Caco-2 (cell line): ENCODE measurements around the gene SLCO4A1. TPM values are rescaled to one million over a fixed set of nuclear protein-coding genes. Genes with fewer than 3 reads are reported as not detected.

Experiments
- BruUV-seq: library from RNA; stranded (reverse); fragments of 400-500 nt; replicated peaks from 2 replicates; lab custom pipeline; 2021; lab: Mats Ljungman, UMichigan
- CTCF ChIA-PET: fragments of 300-600 bp; sonication (Branson Sonifier 250); formaldehyde crosslinking; loops from one replicate; lab custom pipeline; 2022; ENCODE audit warnings: antibody characterized with exemption; lab: Charles Lee
- POLR2A ChIA-PET: fragments of 300-600 bp; sonication (Branson Sonifier 250); formaldehyde crosslinking; loops from one replicate; lab custom pipeline; 2022; ENCODE audit warnings: antibody characterized with exemption; lab: Charles Lee
- DNase-seq, 2 experiments: peaks; one replicate each; pipeline versions ENCODE4 v3.0.0 to v3.0.0-alpha.2; 2020 to 2022
- H3K27me3 ChIP-seq: replicated peaks from 2 replicates; pipeline ENCODE4 v1.6.0; 2011; ENCODE audit warnings: low read length; ENCODE audit not compliant: control insufficient read depth, insufficient read depth
- H3K36me3 ChIP-seq: 2 replicates; pipeline ENCODE4 v1.5.1; 2011; ENCODE audit warnings: low read length; ENCODE audit not compliant: control insufficient read depth, insufficient read depth
- H3K4me1 ChIP-seq: fragments of 250-450 bp; sonication (Bioruptor Pico); 2 replicates; pipeline ENCODE4 v1.5.1; 2020; ENCODE audit warnings: mild to moderate bottlenecking
- H3K4me3 ChIP-seq: 2 replicates; pipeline ENCODE4 v1.5.1; 2011; ENCODE audit warnings: low read depth, mild to moderate bottlenecking, control low read depth, low read length
- H3K9me3 ChIP-seq: fragments of 250-450 bp; sonication (Bioruptor Pico); 2 replicates; pipeline ENCODE4 v1.5.1; 2020; ENCODE audit warnings: mild to moderate bottlenecking, moderate library complexity
- H3K27ac Mint-ChIP-seq: one replicate; pipeline ENCODE4 v1.8.0; 2022; ENCODE audit warnings: mixed read lengths; ENCODE audit not compliant: unreplicated experiment
- H3K27me3 Mint-ChIP-seq: one replicate; pipeline ENCODE4 v1.8.0; 2022; ENCODE audit warnings: mixed read lengths; ENCODE audit not compliant: insufficient read depth, unreplicated experiment
- H3K36me3 Mint-ChIP-seq: one replicate; pipeline ENCODE4 v1.8.0; 2022; ENCODE audit warnings: mild to moderate bottlenecking, mixed read lengths; ENCODE audit not compliant: insufficient read depth, unreplicated experiment
- H3K4me1 Mint-ChIP-seq: one replicate; pipeline ENCODE4 v1.8.0; 2022; ENCODE audit warnings: low read depth, mixed read lengths; ENCODE audit not compliant: unreplicated experiment
- H3K4me3 Mint-ChIP-seq: one replicate; pipeline ENCODE4 v1.8.0; 2022; ENCODE audit warnings: mild to moderate bottlenecking, moderate library complexity, mixed read lengths; ENCODE audit not compliant: unreplicated experiment
- H3K9me3 Mint-ChIP-seq: one replicate; pipeline ENCODE4 v1.8.0; 2022; ENCODE audit warnings: mixed read lengths; ENCODE audit not compliant: unreplicated experiment
- CTCF ChIP-seq, 2 experiments: fragments of 200-600 bp in 1 of 2; IDR thresholded peaks; 1 replicate in 1 of 2; 2 replicates in 1 of 2; pipeline versions ENCODE4 v1.5.1 to v1.8.0; 2011 to 2022; ENCODE audit warnings: antibody characterized with exemption in 1 of 2, control low read depth in 1 of 2, inconsistent platforms in 1 of 2, low read depth in 1 of 2, low read length in 1 of 2, mild to moderate bottlenecking in 1 of 2, moderate library complexity in 1 of 2; ENCODE audit not compliant: insufficient read depth in 1 of 2, severe bottlenecking in 1 of 2, unreplicated experiment in 1 of 2
- intact Hi-C: fragments of 100-400 bp; cut with micrococcal nuclease; formaldehyde crosslinking; loops from one replicate; pipeline ENCODE4 v1.10.0; 2022; ENCODE audit not compliant: unreplicated experiment
- total RNA-seq: library from RNA; stranded (reverse); gene quantifications from 2 replicates; pipeline ENCODE4 v1.2.3, GENCODE V29; 2022

SLCO4A1 gene
- total RNA-seq, 1 experiment from 2014 or later, result 18.7 TPM

- CTCF ChIA-PET, result interaction anchor here (1.1 kb wide), 1 partner anchor 158 kb away, joined by 4 read pairs; no protein-coding TSS in a partner anchor
- no peaks in the 10 kb centered on the region for H3K9me3 Mint-ChIP-seq
- H3K27ac Mint-ChIP-seq, result no peak overlapping the region
- H3K36me3 Mint-ChIP-seq, result peaks cover 2% of the 10 kb centered on the region
- no peak for TF ChIP-seq CTCF (IDR thresholded peaks at IDR 0.05; ENCODE audit: insufficient read depth in 1 of 2, low read depth in 1 of 2, low read length in 1 of 2, severe bottlenecking in 1 of 2, unreplicated experiment in 1 of 2)
- Histone ChIP-seq H3K4me3 (no peak overlapping the region), H3K9me3 (no peaks in the 10 kb centered on the region), H3K27me3 (no peaks in the 10 kb centered on the region), H3K36me3 (no peaks in the 10 kb centered on the region), H3K4me1 (no peaks in the 10 kb centered on the region; the same call in 1 of the 2 replicates)
- no TSS peak for BruUV-seq
- POLR2A ChIA-PET, result no interaction called here
- H3K27me3 Mint-ChIP-seq, result peaks cover 5% of the 10 kb centered on the region
- H3K4me1 Mint-ChIP-seq, result peaks cover 18% of the 10 kb centered on the region
- H3K4me3 Mint-ChIP-seq, result no peak overlapping the region
- DNase-seq, result no peak
- intact Hi-C loops, result no loop called here
Observed at GRCh38 chr20:62636446-62636845, 5.9 kb upstream of the SLCO4A1 start.

GRCh38 chr20:62637110-62637509 is 5.2 kb upstream of the SLCO4A1 start:
- intact Hi-C loops, result no loop called here

GRCh38 chr20:62637521-62638054 is 4.7 kb upstream of the SLCO4A1 start:
- no peaks in the 10 kb centered on the region for H3K36me3 ChIP-seq
- intact Hi-C loops, result no loop called here
- Mint-ChIP-seq H3K4me3 (no peak overlapping the region), H3K27ac (no peak overlapping the region), H3K4me1 (peaks cover 18% of the 10 kb centered on the region), H3K36me3 (peaks cover 14% of the 10 kb centered on the region), H3K27me3 (peaks cover 8% of the 10 kb centered on the region), H3K9me3 (no peaks in the 10 kb centered on the region)
- ChIA-PET CTCF (interaction anchor here (0.6 to 0.8 kb wide), 3 partner anchors 14 to 207 kb away, joined by 3 to 4 read pairs (median 3); no protein-coding TSS in a partner anchor), POLR2A (no interaction called here)
- peaks cover 3% of the 10 kb centered on the region; the same call in 1 of the 2 replicates for H3K4me1 ChIP-seq
- no peaks in the 10 kb centered on the region for H3K9me3 ChIP-seq
- no peak for DNase-seq
- TF ChIP-seq CTCF (IDR thresholded peaks at IDR 0.05; ENCODE audit: insufficient read depth in 1 of 2, low read depth in 1 of 2, low read length in 1 of 2, severe bottlenecking in 1 of 2, unreplicated experiment in 1 of 2), result no peak
- BruUV-seq, result no TSS peak
- no peak overlapping the region for H3K4me3 ChIP-seq
- no peaks in the 10 kb centered on the region for H3K27me3 ChIP-seq

More at GRCh38 chr20:62637110-62637509, 5.2 kb upstream of the SLCO4A1 start:
- CTCF ChIA-PET, result interaction anchor here (0.6 to 1.1 kb wide), 4 partner anchors 13 to 208 kb away, joined by 3 to 4 read pairs (median 4); no protein-coding TSS in a partner anchor
- no peak overlapping the region for H3K27ac Mint-ChIP-seq
- no peaks in the 10 kb centered on the region for H3K27me3 ChIP-seq
- POLR2A ChIA-PET, result no interaction called here
- H3K27me3 Mint-ChIP-seq, result peaks cover 8% of the 10 kb centered on the region
- no peak for TF ChIP-seq CTCF (IDR thresholded peaks at IDR 0.05; ENCODE audit: insufficient read depth in 1 of 2, low read depth in 1 of 2, low read length in 1 of 2, severe bottlenecking in 1 of 2, unreplicated experiment in 1 of 2)
- H3K4me1 ChIP-seq, result peaks cover 3% of the 10 kb centered on the region; the same call in 1 of the 2 replicates
- H3K9me3 Mint-ChIP-seq, result no peaks in the 10 kb centered on the region
- no peak overlapping the region for H3K4me3 ChIP-seq
- H3K4me3 Mint-ChIP-seq, result no peak overlapping the region
- DNase-seq, result no peak
- H3K36me3 ChIP-seq, result no peaks in the 10 kb centered on the region
- no TSS peak for BruUV-seq
- H3K9me3 ChIP-seq, result no peaks in the 10 kb centered on the region
- peaks cover 9% of the 10 kb centered on the region for H3K36me3 Mint-ChIP-seq
- peaks cover 18% of the 10 kb centered on the region for H3K4me1 Mint-ChIP-seq
